BLaER1 (cell line): ENCODE results near the gene PMM1.
A peak's percentile ranks its signal among the peaks of the same experiment; 100 is the strongest.

ENCODE experiments used
- H3K27ac ChIP-seq: shearing (Covaris generic); formaldehyde crosslinking; 2 replicates; pipeline ENCODE4 v1.8.1; 2022
- H3K27me3 ChIP-seq: shearing (Covaris generic); formaldehyde crosslinking; 2 replicates; pipeline ENCODE4 v1.8.1; 2022
- H3K36me3 ChIP-seq: shearing (Covaris generic); formaldehyde crosslinking; 2 replicates; pipeline ENCODE4 v1.8.1; 2022
- H3K4me1 ChIP-seq: shearing (Covaris generic); formaldehyde crosslinking; 2 replicates; pipeline ENCODE4 v1.8.1; 2022
- H3K4me2 ChIP-seq: shearing (Covaris generic); formaldehyde crosslinking; 2 replicates; pipeline ENCODE4 v1.8.1; 2022
- H3K4me3 ChIP-seq: shearing (Covaris generic); formaldehyde crosslinking; 2 replicates; pipeline ENCODE4 v1.8.1; 2022
- H3K9ac ChIP-seq: shearing (Covaris generic); formaldehyde crosslinking; 2 replicates; pipeline ENCODE4 v1.8.1; 2022
- H3K9me3 ChIP-seq: shearing (Covaris generic); formaldehyde crosslinking; 2 replicates; pipeline ENCODE4 v1.8.1; 2022
- H4K20me1 ChIP-seq: shearing (Covaris generic); formaldehyde crosslinking; 2 replicates; pipeline ENCODE4 v1.8.1; 2022
- Cebpa-rat ChIP-seq: shearing (Covaris generic); IDR thresholded peaks from 2 replicates; pipeline ENCODE4 v1.8.1; 2022

The PMM1 gene

DNA sequence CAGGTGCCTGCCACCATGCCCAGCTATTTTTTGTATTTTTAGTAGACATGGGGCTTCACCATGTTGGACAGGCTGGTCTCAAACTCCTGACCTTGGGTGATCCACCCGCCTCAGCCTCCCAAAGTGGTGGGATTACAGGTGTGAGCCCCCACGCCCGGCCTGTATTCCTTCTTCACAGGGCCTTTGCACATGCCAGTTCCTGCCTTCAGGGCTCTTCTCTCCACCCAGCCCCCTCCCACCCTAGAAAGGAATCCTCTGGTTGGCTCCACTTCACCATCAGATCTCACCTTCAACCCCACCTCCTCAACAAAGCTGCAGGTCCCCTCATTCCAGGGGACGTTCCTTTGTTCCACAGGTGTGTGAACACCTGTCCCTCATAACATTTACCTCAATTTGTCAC is 47.4 kb downstream of the PMM1 start:
- peak overlapping the region; percentile 92; the same call in 1 of the 2 replicates for H3K4me3 ChIP-seq
- peaks cover 64% of the 10 kb centered on the region for H4K20me1 ChIP-seq
- H3K36me3 ChIP-seq: peaks cover 43% of the 10 kb centered on the region
- no peaks in the 10 kb centered on the region for H3K27me3 ChIP-seq
- no peak for TF ChIP-seq Cebpa-rat
- H3K4me2 ChIP-seq: peak overlapping the region; percentile 91
- no peaks in the 10 kb centered on the region for H3K9me3 ChIP-seq
- no peak overlapping the region for H3K27ac ChIP-seq
- peak overlapping the region; percentile 24; the same call in 1 of the 2 replicates for H3K9ac ChIP-seq
- peaks cover 41% of the 10 kb centered on the region for H3K4me1 ChIP-seq

DNA sequence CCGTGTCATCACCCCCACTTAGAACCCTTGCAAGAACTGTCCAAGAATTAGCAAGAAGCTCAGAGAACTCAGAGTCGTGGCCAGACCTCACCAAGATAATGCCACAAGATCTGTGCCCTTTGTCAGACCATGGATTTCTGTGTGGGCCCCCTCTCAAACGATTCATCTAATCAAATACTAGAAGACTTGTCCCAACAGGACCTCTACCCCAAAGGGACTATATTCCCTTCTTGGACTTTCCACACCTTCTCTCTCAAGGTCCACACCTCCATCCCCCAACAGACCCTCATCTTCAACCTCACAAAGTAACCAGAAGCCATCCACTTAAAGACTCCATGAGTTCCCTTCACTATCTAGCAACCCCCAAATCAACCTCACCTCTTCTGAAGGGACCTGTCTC is 48.2 kb downstream of the PMM1 start:
- Histone ChIP-seq H3K4me3 (no peak overlapping the region), H3K9me3 (no peaks in the 10 kb centered on the region), H4K20me1 (peaks cover 72% of the 10 kb centered on the region), H3K27me3 (no peaks in the 10 kb centered on the region), H3K36me3 (peaks cover 51% of the 10 kb centered on the region), H3K4me2 (peak overlapping the region; percentile 91), H3K27ac (no peak overlapping the region), H3K4me1 (peaks cover 41% of the 10 kb centered on the region), H3K9ac (peak overlapping the region; percentile 41; the same call in 1 of the 2 replicates)
- TF ChIP-seq Cebpa-rat: no peak

DNA sequence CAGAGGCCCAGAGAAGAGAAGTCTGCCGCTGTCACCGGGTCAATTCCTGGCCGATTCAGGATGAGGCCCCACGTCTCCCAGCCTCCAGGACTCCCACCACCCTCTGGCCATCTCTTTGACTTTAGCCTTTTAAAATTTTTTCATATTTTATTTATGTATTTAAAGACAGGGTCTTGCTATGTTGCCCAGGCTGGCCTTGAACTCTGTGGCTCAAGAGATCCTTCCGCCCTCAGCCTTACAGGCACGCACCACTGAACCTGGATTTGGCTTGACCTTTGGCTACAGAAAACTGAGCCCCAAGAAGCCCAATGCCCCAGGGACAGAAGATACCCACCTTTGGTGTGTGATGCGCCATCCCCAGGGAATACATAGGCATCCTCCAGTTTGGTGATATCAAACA is 49.3 kb downstream of the PMM1 start:
- Histone ChIP-seq H3K27me3 (no peaks in the 10 kb centered on the region), H4K20me1 (peaks cover 79% of the 10 kb centered on the region), H3K27ac (no peak overlapping the region), H3K9me3 (no peaks in the 10 kb centered on the region), H3K4me1 (peaks cover 41% of the 10 kb centered on the region), H3K9ac (peak overlapping the region; percentile 41; the same call in 1 of the 2 replicates), H3K4me3 (no peak overlapping the region), H3K36me3 (peaks cover 53% of the 10 kb centered on the region), H3K4me2 (no peak overlapping the region)
- TF ChIP-seq Cebpa-rat: no peak

DNA sequence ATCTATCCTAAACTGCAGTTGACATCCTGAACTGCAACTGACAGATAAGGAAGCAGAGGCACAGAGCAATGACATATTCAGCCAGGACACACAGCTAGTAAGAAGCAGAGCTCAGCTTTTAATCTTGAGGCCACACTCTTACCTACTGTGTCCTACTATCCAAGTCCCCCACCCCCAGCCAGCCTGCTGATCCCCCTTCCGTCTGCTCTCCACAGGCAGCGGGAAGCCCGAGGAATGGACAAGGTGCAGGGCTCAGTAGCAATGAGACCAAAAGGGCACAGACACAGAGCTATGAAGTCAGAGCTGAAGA is 49.7 kb downstream of the PMM1 start:
- H3K27me3 ChIP-seq: no peaks in the 10 kb centered on the region
- no peak overlapping the region for H3K4me3 ChIP-seq
- no peak overlapping the region for H3K4me2 ChIP-seq
- no peak overlapping the region for H3K27ac ChIP-seq
- peaks cover 83% of the 10 kb centered on the region for H4K20me1 ChIP-seq
- no peak overlapping the region for H3K9ac ChIP-seq
- peaks cover 57% of the 10 kb centered on the region for H3K36me3 ChIP-seq
- no peak for TF ChIP-seq Cebpa-rat
- H3K4me1 ChIP-seq: peaks cover 38% of the 10 kb centered on the region
- H3K9me3 ChIP-seq: no peaks in the 10 kb centered on the region

DNA sequence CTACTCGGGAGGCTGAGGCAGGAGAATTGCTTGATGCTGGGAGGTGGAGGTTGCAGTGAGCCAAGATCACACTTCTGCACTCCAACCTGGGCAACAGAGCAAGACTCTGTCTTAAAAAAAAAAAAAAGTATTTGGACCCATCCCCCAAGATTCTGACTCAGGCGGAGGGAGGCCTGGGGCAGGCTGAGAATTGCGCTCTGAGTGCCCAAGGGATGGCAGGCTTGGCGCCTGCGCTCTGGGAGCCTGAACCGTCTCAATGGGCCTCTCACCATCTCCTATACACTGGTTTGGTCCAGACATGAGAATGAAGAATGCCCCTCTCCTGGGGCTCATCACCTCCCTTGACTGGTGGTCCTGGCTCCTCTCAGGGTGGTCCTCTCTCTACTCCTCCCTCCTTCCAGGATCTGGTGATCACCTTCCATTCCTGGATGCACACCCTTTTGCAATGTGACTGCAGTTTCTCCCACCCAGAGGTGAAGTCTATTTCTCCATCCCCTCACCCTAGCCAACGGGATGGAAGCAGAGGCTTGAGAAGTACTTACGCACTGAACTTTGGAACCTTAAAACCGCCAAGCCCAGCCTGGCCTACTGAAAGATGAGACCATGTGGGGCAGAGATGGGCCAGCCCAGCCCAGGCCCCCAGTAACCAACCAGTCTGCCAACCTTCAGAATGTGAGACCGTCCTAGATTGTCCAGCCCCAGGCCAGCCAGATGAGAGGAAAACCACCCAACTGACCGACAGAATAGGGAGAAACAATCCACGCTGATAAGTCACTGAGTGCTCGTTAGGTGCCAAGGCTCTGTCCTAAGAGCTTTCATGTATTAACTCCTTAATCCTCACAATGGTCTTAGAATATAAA is 50.3 kb downstream of the PMM1 start:
- H3K9ac ChIP-seq: no peak overlapping the region

DNA sequence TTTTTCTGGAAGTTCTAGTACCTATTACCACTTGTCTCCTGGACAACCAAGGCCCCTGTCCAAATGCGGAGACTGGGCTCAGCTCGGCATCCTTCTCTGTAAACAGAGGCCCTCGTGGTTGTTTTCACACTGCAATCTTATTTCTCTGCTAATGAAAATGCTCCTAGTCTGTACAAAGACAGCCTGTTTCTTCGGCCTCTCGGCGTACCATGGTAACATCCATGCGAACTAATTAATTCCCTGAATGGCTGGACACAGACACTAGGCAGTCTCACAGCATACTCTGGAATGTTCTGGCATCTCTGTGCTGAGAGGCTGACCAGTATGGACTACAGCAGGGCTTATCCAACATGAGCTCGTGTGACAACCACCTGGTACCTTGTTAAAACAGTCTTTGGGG is 51.1 kb downstream of the PMM1 start:
- peaks cover 34% of the 10 kb centered on the region for H3K4me1 ChIP-seq
- H3K4me2 ChIP-seq: no peak overlapping the region
- TF ChIP-seq Cebpa-rat: no peak
- H3K4me3 ChIP-seq: no peak overlapping the region
- no peaks in the 10 kb centered on the region for H3K27me3 ChIP-seq
- no peak overlapping the region for H3K9ac ChIP-seq
- no peaks in the 10 kb centered on the region for H3K9me3 ChIP-seq
- H3K36me3 ChIP-seq: peaks cover 71% of the 10 kb centered on the region
- no peak overlapping the region for H3K27ac ChIP-seq
- H4K20me1 ChIP-seq: peaks cover 96% of the 10 kb centered on the region

More for the DNA sequence above, 50.3 kb downstream of the PMM1 start:
- no peak overlapping the region for H3K4me2 ChIP-seq
- no peaks in the 10 kb centered on the region for H3K27me3 ChIP-seq
- no peak overlapping the region for H3K27ac ChIP-seq
- no peak for TF ChIP-seq Cebpa-rat
- no peaks in the 10 kb centered on the region for H3K9me3 ChIP-seq
- H3K36me3 ChIP-seq: peaks cover 63% of the 10 kb centered on the region
- H4K20me1 ChIP-seq: peaks cover 89% of the 10 kb centered on the region
- peaks cover 34% of the 10 kb centered on the region for H3K4me1 ChIP-seq
- H3K4me3 ChIP-seq: no peak overlapping the region

DNA sequence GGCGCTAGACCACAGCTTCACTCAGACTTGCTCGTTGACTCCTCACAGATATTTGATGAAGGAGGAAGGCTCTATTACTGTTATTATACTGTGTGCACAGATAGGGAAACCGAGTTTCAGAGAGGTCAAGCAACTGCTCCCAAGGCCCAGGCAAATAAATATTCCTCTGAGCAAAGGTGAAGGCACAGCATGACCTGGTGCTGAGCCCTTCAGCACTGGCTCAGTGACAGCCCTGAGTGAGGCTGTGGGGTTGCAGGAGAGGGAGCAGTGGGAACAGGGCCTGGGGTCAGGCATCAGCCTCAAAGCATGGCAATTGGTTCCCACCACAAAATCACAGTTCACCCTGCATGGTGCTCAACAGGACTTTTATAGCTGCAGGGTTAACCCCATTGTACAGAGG is 52.4 kb downstream of the PMM1 start:
- no peaks in the 10 kb centered on the region for H3K9me3 ChIP-seq
- peaks cover 96% of the 10 kb centered on the region for H4K20me1 ChIP-seq
- no peak overlapping the region for H3K4me3 ChIP-seq
- H3K4me1 ChIP-seq: peaks cover 20% of the 10 kb centered on the region
- H3K36me3 ChIP-seq: peaks cover 85% of the 10 kb centered on the region
- no peak overlapping the region for H3K4me2 ChIP-seq
- TF ChIP-seq Cebpa-rat: no peak
- H3K9ac ChIP-seq: no peak overlapping the region
- H3K27me3 ChIP-seq: no peaks in the 10 kb centered on the region
- H3K27ac ChIP-seq: no peak overlapping the region

DNA sequence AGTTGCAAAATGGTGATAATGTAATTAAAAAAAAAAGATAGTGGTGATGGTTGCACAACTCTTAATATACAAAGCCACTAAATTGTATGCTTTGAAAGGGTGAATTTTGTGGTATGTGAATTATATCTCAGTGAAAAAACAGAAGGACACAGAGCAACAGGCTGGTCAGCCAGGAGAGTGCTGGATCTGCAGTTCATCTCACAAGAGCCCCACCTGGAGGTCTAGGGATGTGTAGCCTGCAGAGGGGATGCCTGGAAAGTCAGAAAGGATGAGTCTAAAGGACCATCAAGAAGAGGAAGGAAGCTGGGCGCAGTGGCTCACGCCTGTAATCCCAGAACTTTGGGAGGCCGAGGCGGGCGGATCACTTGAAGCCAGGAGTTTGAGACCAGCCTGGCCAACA is 54.4 kb downstream of the PMM1 start:
- no peaks in the 10 kb centered on the region for H3K27me3 ChIP-seq
- H3K4me2 ChIP-seq: no peak overlapping the region
- H3K4me3 ChIP-seq: no peak overlapping the region
- peaks cover 7% of the 10 kb centered on the region; the same call in 1 of the 2 replicates for H3K4me1 ChIP-seq
- no peak overlapping the region for H3K9ac ChIP-seq
- H3K36me3 ChIP-seq: peaks cover 91% of the 10 kb centered on the region
- H3K9me3 ChIP-seq: no peaks in the 10 kb centered on the region
- peaks cover 96% of the 10 kb centered on the region for H4K20me1 ChIP-seq
- no peak overlapping the region for H3K27ac ChIP-seq
- no peak for TF ChIP-seq Cebpa-rat

DNA sequence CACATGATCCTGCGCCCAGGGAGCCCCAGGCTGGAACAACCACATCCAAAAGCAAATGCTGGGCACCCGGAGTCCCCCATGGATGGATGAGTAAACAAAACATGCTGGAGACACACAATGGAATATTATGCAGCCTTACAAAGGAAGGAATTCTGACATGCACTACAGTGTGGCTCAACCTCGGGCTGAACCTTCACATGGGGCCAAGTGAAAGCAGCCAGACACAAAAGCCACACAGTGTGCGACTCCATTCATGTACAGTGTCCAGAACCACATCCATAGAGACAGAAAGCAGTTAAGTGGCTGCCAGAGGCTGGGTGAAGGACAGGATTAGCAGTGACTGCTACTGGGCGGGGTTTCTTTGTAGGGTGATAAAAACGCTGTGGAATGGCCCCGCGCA is 55.4 kb downstream of the PMM1 start:
- no peak overlapping the region for H3K27ac ChIP-seq
- H3K4me2 ChIP-seq: no peak overlapping the region
- H3K9me3 ChIP-seq: no peaks in the 10 kb centered on the region
- H3K27me3 ChIP-seq: no peaks in the 10 kb centered on the region
- H3K4me3 ChIP-seq: no peak overlapping the region
- H3K36me3 ChIP-seq: peaks cover 90% of the 10 kb centered on the region
- TF ChIP-seq Cebpa-rat: no peak
- H3K4me1 ChIP-seq: peaks cover 6% of the 10 kb centered on the region
- H3K9ac ChIP-seq: no peak overlapping the region
- H4K20me1 ChIP-seq: peaks cover 94% of the 10 kb centered on the region

DNA sequence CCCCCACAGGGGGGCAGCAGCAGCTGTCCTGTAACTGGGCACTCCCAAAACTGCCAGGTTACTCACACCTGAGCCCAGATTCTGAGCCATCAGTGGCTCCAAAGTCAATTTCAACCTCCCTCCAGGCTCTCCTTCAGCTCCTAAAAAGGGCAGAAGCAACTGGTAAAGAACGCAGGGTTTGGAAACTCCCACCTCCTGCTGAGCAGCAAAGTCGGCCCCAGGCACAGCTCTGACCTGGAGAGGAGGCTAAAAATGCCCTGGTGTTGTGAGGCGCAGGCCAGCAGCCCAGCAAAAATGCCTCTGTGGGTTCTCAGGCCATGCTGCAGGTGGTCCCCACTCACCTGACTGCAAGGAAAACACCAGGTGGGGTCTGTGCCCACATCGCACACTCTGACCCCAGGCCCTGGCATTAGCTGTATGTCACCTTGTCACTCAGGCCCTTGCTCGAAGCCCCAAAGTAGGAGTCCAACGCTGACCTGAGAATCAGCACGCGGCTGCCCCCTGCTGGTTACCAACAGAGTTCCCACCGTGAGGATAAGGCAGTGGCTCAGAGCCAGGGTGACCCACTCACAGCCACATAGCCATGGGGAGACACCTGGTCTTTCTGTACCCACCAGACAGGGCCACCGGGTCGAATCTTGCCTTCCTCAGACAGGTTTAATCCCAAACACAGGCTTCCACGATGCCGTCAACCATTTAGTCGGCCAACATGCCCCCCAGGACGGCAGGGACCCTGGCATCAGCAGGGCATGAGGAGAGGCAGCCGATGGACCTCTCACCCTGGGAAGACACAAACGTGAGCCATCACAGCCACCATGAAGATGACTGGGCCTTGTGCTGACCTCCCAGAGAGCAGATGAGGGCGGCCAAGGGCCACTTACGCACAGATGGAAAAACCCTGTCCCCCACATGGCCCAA is 56.5 kb downstream of the PMM1 start:
- H3K36me3 ChIP-seq: peaks cover 90% of the 10 kb centered on the region
- no peak for TF ChIP-seq Cebpa-rat
- H4K20me1 ChIP-seq: peaks cover 94% of the 10 kb centered on the region
- peaks cover 16% of the 10 kb centered on the region for H3K4me1 ChIP-seq
- H3K9ac ChIP-seq: no peak overlapping the region
- no peaks in the 10 kb centered on the region for H3K9me3 ChIP-seq
- H3K27me3 ChIP-seq: no peaks in the 10 kb centered on the region
- no peak overlapping the region for H3K4me2 ChIP-seq
- H3K4me3 ChIP-seq: no peak overlapping the region
- H3K27ac ChIP-seq: no peak overlapping the region
